Spleen (tissue), 7 donors: ENCODE measurements around the gene GRAMD1B.

Experiments
- CTCF ChIP-seq, 11 experiments: fragments of 200-600 bp in 7 of 11; fragments of 450-650 bp in 4 of 11; sonication (generic) in 4 of 11; IDR thresholded peaks in 8 of 11; conservative IDR thresholded peaks in 3 of 11; 1 replicate in 7 of 11; 2 replicates in 4 of 11; pipeline versions ENCODE4 v1.4.0 to v1.8.0; 2016 to 2021; ENCODE audit warnings: antibody characterized with exemption in 11 of 11, inconsistent platforms in 4 of 11, mild to moderate bottlenecking in 1 of 11
- POLR2A ChIP-seq, 3 donors: fragments of 450-650 bp; IDR thresholded peaks; one replicate each; pipeline ENCODE4 v1.5.1; 2017; ENCODE audit warnings: antibody characterized with exemption in 3 of 3, mild to moderate bottlenecking in 1 of 3
- POLR2AphosphoS5 ChIP-seq, 3 donors: sonication (generic); formaldehyde crosslinking; IDR thresholded peaks; one replicate each; pipeline ENCODE4 v1.5.1; 2017; ENCODE audit warnings: antibody characterized with exemption in 3 of 3
- donor health status: DM: no; HTN: no; CAD: no; lungs with moderate emphysema.
- donor health status: DM: no; HTN: no; CAD: no.
- donor health status: DM: no; HTN: no; CAD: no.

- TF ChIP-seq CTCF (IDR thresholded peaks at IDR 0.05 in 8 of 11, conservative IDR thresholded peaks at IDR 0.05 in 3 of 11) = no peak
- TF ChIP-seq POLR2A (IDR thresholded peaks at IDR 0.05) = no peak
- no peak for TF ChIP-seq POLR2AphosphoS5 (IDR thresholded peaks at IDR 0.05)
These were observed 88.5 kb downstream of the GRAMD1B start for GRCh38 chr11:123518496-123519054.
